ENCODE data around the gene HECW1. TPM values are rescaled to one million over a fixed set of nuclear protein-coding genes. Genes with fewer than 3 reads are reported as not detected.

The HECW1 gene
- polyA plus RNA-seq, 1 donor (not counting 4 experiments of a cell fraction or from before 2014, with no cell fraction given), result not detected

- Histone ChIP-seq H3K79me2 (ENCODE audit: control insufficient read depth, insufficient read depth, low read length) (no peaks in the 10 kb centered on the region), H3K4me1 (ENCODE audit: control insufficient read depth, extremely low read depth, insufficient read depth, low read length) (peaks cover 3% of the 10 kb centered on the region), H3K9ac (ENCODE audit: control insufficient read depth, extremely low read depth, insufficient read depth, low read length) (no peak overlapping the region), H3K27me3 (ENCODE audit: control insufficient read depth, extremely low read depth, insufficient read depth, low read length) (no peaks in the 10 kb centered on the region), H3K9me3 (ENCODE audit: control insufficient read depth, low read depth, low read length) (no peaks in the 10 kb centered on the region), H3K27ac (ENCODE audit: control insufficient read depth, insufficient read depth, low read length) (no peak overlapping the region), H4K20me1 (ENCODE audit: control insufficient read depth, extremely low read depth, insufficient read depth, low read length) (no peaks in the 10 kb centered on the region), H3K4me2 (ENCODE audit: control insufficient read depth, extremely low read depth, insufficient read depth, low read depth, low read length) (no peak overlapping the region), H2AFZ (ENCODE audit: control insufficient read depth, low read length) (no peak overlapping the region), H3K4me3 (ENCODE audit: control insufficient read depth in 2 of 3, extremely low read depth in 1 of 3, insufficient read depth in 2 of 3, low read depth in 1 of 3, low read length in 3 of 3) (no peak overlapping the region), H3K9me1 (ENCODE audit: control insufficient read depth, extremely low read depth, insufficient read depth, low read length) (no peaks in the 10 kb centered on the region), H3K36me3 (ENCODE audit: control insufficient read depth in 2 of 2, extremely low read depth in 1 of 2, insufficient read depth in 2 of 2, low read length in 2 of 2) (no peaks in the 10 kb centered on the region)
- no peak for FAIRE-seq
- dilution Hi-C loops (cut with MboI; ENCODE audit: extremely low pct_ligation_motif_present, low sequenced_read_pairs), result no loop called here
- TF ChIP-seq CTCF (optimal IDR thresholded peaks at IDR 0.05 in 1 of 3, IDR thresholded peaks at IDR 0.05 in 1 of 3, conservative IDR thresholded peaks at IDR 0.05 in 1 of 3; ENCODE audit: extremely low read depth in 1 of 3, insufficient read depth in 2 of 3, low read length in 3 of 3), result no peak
- TF ChIP-seq EZH2 (IDR thresholded peaks at IDR 0.05; ENCODE audit: low read length), result no peak
- DNase-seq (ENCODE audit: low read depth, low spot score), result no peak
These were observed 368.1 kb downstream of the HECW1 start for GRCh38 chr7:43480581-43480980.

- no peak overlapping the region for H3K27ac ChIP-seq (ENCODE audit: control insufficient read depth, insufficient read depth, low read length)
- no peak for FAIRE-seq
These were observed 369.6 kb downstream of the HECW1 start for GRCh38 chr7:43481902-43482678.

More at GRCh38 chr7:43481902-43482678, 369.6 kb downstream of the HECW1 start:
- no peak for TF ChIP-seq CTCF (optimal IDR thresholded peaks at IDR 0.05 in 1 of 3, IDR thresholded peaks at IDR 0.05 in 1 of 3, conservative IDR thresholded peaks at IDR 0.05 in 1 of 3; ENCODE audit: extremely low read depth in 1 of 3, insufficient read depth in 2 of 3, low read length in 3 of 3)
- TF ChIP-seq EZH2 (IDR thresholded peaks at IDR 0.05; ENCODE audit: low read length), result no peak
- Histone ChIP-seq H3K9ac (ENCODE audit: control insufficient read depth, extremely low read depth, insufficient read depth, low read length) (no peak overlapping the region), H3K4me3 (ENCODE audit: control insufficient read depth in 2 of 3, extremely low read depth in 1 of 3, insufficient read depth in 2 of 3, low read depth in 1 of 3, low read length in 3 of 3) (no peak overlapping the region), H3K9me3 (ENCODE audit: control insufficient read depth, low read depth, low read length) (no peaks in the 10 kb centered on the region), H3K4me2 (ENCODE audit: control insufficient read depth, extremely low read depth, insufficient read depth, low read depth, low read length) (no peak overlapping the region), H3K27me3 (ENCODE audit: control insufficient read depth, extremely low read depth, insufficient read depth, low read length) (no peaks in the 10 kb centered on the region), H4K20me1 (ENCODE audit: control insufficient read depth, extremely low read depth, insufficient read depth, low read length) (no peaks in the 10 kb centered on the region), H3K4me1 (ENCODE audit: control insufficient read depth, extremely low read depth, insufficient read depth, low read length) (peaks cover 3% of the 10 kb centered on the region), H2AFZ (ENCODE audit: control insufficient read depth, low read length) (no peak overlapping the region), H3K36me3 (ENCODE audit: control insufficient read depth in 2 of 2, extremely low read depth in 1 of 2, insufficient read depth in 2 of 2, low read length in 2 of 2) (no peaks in the 10 kb centered on the region), H3K79me2 (ENCODE audit: control insufficient read depth, insufficient read depth, low read length) (no peaks in the 10 kb centered on the region), H3K9me1 (ENCODE audit: control insufficient read depth, extremely low read depth, insufficient read depth, low read length) (no peaks in the 10 kb centered on the region)
- dilution Hi-C loops (cut with MboI; ENCODE audit: extremely low pct_ligation_motif_present, low sequenced_read_pairs), result no loop called here
- DNase-seq (ENCODE audit: low read depth, low spot score), result no peak

Data from keratinocyte (primary cell).